Gastroesophageal sphincter (tissue), 3 donors: ENCODE data around the gene UPF1.

Experiments used
- CTCF ChIP-seq, 4 experiments: fragments of 200-600 bp in 2 of 4; fragments of 450-650 bp in 2 of 4; sonication (generic) in 1 of 4; IDR thresholded peaks; one replicate each; pipeline ENCODE4 v1.5.1; 2017 to 2019; ENCODE audit warnings: antibody characterized with exemption in 4 of 4, mild to moderate bottlenecking in 2 of 4, moderate library complexity in 2 of 4
- POLR2AphosphoS5 ChIP-seq: sonication (generic); formaldehyde crosslinking; IDR thresholded peaks from one replicate; pipeline ENCODE4 v1.6.1; 2017; ENCODE audit warnings: antibody characterized with exemption

- no peak for TF ChIP-seq POLR2AphosphoS5
- TF ChIP-seq CTCF (IDR thresholded peaks at IDR 0.05), result no peak
These were observed 17.7 kb upstream of the UPF1 start for GRCh38 chr19:18814063-18814462.
